SK-N-DZ (cell line): Measurements from ENCODE around the gene NAIF1.
"Not testable (repeated sequence)": the region's sequence is repeated elsewhere in the genome, so short reads cannot be mapped to it uniquely, and the experiment has no call there.

Experiments used
- DNase-seq: peaks from one replicate; pipeline ENCODE4 v3.0.0-alpha.2; 2015; ENCODE audit warnings: low spot score

Gene NAIF1

GRCh38 chr9:128088253-128088945, 21.3 kb upstream of the NAIF1 start:
- DNase-seq: no peak

- no peak for DNase-seq
Observed at GRCh38 chr9:128087262-128087661, 20.1 kb upstream of the NAIF1 start.

DNA sequence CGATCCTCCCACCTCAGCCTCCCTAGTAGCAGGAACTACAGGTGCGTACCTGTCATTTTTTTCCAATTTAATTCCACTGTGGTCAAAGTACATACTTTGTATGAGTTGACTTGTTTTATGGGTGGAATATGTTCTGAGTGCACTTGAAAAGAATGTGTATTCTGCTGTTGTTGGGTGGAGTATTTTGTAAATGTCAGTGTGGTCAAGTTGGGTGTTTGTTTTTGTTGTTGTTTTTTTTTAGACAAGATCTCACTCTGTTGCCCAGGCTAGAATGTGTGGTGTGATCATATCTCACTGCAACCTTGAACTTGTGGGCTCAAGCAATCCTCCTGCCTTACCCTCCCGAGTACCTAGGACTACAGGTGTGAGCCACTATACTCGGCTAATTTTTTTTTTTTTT, 18.8 kb upstream of the NAIF1 start:
- DNase-seq: no peak

- DNase-seq: no peak
Observed at GRCh38 chr9:128084746-128085145, 17.6 kb upstream of the NAIF1 start.

DNA sequence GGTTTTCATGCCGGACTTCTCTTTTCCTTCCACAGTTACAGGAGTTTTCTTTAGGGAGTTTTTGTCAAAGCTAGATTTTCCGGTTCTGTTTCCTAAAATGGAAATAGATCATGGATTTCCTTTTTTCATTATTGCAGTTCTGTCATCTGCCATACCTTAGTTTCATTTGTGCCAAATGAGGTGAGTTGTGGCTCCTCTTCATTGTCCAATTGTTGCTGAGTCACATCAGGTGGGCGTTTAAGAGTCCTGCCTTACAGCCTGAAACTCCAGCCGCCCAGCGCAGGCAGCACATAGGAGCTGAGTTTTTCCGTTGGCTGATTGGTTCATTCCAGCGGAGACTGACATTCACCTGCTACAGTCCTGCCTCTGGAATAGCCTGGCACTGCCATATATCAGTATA, 15.0 kb upstream of the NAIF1 start:
- no peak for DNase-seq

GRCh38 chr9:128081056-128081455, 13.9 kb upstream of the NAIF1 start:
- no peak for DNase-seq

DNA sequence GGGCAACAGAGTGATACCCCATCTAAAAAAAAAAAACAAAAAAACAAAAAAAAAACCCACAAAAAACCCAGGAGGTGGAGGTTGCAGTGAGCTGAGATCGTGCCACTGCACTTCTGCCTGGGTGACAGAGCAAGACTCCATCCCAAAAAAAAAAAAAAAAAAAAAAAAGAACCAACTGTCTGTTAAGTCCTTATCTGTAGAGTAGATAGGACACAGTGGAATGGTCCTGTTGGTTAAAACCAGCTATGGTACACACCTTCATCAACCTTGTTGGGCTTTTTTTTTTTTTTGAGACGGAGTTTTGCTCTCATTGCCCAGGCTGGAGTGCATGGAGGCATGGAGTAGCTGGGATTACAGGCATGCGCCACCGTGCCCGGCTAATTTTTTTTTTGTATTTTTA, 13.1 kb upstream of the NAIF1 start:
- DNase-seq: no peak

- no peak for DNase-seq
Observed at GRCh38 chr9:128078504-128079434, 11.6 kb upstream of the NAIF1 start.

- no peak for DNase-seq
Observed at GRCh38 chr9:128077847-128078503, 10.9 kb upstream of the NAIF1 start.

DNA sequence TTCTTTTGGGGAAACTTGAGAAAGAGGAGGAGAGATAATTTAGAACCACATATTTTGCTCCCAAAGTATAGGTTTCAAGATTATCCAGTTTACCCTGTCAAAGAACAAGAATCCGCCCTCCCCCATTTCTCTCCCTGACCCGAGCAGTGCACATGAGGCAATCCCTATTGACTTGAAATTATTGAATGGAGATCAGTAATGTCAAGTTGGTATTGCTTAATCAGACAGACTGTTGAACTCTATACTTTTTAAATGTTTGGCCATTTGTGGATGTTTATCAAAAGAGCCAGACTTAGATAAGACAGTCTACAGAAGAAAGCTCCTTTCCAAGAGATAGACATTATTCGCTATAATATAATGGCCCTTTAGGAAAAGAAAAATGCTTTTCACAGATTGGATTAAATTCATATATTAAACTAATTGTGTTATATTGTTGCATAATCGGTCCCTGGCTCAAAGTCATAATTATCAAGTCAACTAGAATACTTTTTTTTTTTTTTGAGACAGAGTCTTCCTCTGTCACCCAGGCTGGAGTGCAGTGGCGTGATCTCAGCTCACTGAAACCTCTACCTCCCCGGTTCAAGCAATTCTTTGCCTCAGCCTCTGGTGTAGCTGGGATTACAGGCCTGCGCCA, 6.2 kb upstream of the NAIF1 start:
- DNase-seq: no peak

GRCh38 chr9:128072144-128073021, 5.3 kb upstream of the NAIF1 start:
- no peak for DNase-seq

- DNase-seq: not testable (repeated sequence)
Observed at GRCh38 chr9:128071475-128071874, 4.4 kb upstream of the NAIF1 start.

GRCh38 chr9:128070874-128071273, 3.8 kb upstream of the NAIF1 start:
- DNase-seq: no peak

- DNase-seq: no peak
Observed at GRCh38 chr9:128068386-128069205, 1.5 kb upstream of the NAIF1 start.

- peak; percentile 99 for DNase-seq
Observed at GRCh38 chr9:128067645-128068385, 695 bp upstream of the NAIF1 start, which contains the start of gene SLC25A25. Gene SLC25A25, plus strand, starts transcription at chr9:128068232. Its CDS starts 88 bp downstream, at chr9:128068320.

DNA sequence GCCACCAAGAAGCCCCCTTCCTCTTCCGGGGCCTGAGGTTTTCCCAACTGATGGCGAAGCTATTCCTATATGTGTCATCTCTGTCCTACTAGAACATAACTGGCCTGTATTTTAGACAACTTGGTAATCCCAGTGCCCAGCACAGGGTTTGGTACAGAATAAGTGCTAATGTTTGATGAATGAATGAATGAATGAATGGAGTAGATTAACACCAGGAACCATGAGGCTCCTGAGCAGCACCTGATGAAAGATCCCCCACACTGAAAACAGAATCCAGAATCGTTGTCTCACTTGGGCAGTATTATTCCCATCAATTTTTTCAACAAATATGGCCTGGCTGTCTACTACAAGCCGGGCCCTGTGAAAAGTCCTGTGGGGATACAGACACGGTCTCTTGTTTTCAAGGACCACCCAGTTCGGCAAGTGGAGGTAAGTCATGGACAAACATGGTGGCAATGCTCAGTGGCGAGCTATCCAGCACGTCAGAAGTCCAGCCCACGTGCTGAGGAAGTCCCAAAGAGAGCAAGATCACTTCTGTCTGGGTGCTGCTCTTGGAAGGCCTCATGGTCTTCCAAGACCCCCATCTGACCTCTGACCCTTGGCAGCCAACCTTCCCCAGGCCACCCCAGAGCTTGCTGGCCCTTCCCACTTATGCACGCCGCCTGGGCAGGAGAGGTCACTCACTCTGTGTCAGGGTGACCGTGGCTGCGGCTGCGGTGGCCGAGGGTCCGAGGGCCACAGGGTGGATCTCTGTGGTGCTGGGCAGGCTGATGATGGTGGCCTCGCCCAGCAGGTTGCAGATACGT, 1.0 kb downstream of the NAIF1 start:
- DNase-seq: no peak

- DNase-seq: no peak
Observed at GRCh38 chr9:128062846-128063831, 4.0 kb downstream of the NAIF1 start.
